CD4-positive, alpha-beta memory T cell (primary cell): ENCODE data around the gene IPO8. TPM values are rescaled to one million over a fixed set of nuclear protein-coding genes. Genes with fewer than 3 reads are reported as not detected.
"Not testable (repeated sequence)": the region's sequence is repeated elsewhere in the genome, so short reads cannot be mapped to it uniquely, and the experiment has no call there.

Source experiments
- CTCF ChIA-PET: fragments of 350-600 bp; sonication (Branson Sonifier 250); formaldehyde crosslinking; loops from one replicate; lab custom pipeline; 2021; ENCODE audit warnings: inconsistent platforms; ENCODE audit not compliant: partially characterized antibody; lab: Charles Lee
- POLR2A ChIA-PET: fragments of 350-600 bp; sonication (Branson Sonifier 250); formaldehyde crosslinking; loops from one replicate; lab custom pipeline; 2021; ENCODE audit not compliant: partially characterized antibody; lab: Charles Lee
- DNase-seq, 5 donors: peaks; one replicate each; pipeline versions ENCODE4 v3.0.0 to v3.0.0-alpha.2; 2020 to 2022; ENCODE audit warnings: mixed read lengths in 1 of 5
- H3K27ac ChIP-seq: one replicate; pipeline ENCODE4 v1.7.0; 2013; ENCODE audit warnings: low read depth, low read length
- H3K27me3 ChIP-seq: 2 replicates; pipeline ENCODE4 v1.7.0; 2013; ENCODE audit warnings: mild to moderate bottlenecking, low read length, moderate library complexity; ENCODE audit not compliant: insufficient read depth
- H3K36me3 ChIP-seq: 2 replicates; pipeline ENCODE4 v1.7.0; 2013; ENCODE audit warnings: mild to moderate bottlenecking, low read length, moderate library complexity; ENCODE audit not compliant: insufficient read depth
- H3K4me1 ChIP-seq: 2 replicates; pipeline ENCODE4 v1.7.0; 2013; ENCODE audit warnings: mild to moderate bottlenecking, low read length, moderate library complexity; ENCODE audit not compliant: insufficient read depth
- H3K4me3 ChIP-seq, 2 donors: one replicate each; pipeline ENCODE4 v1.7.0; 2013; ENCODE audit warnings: low read length in 2 of 2, mild to moderate bottlenecking in 1 of 2
- H3K9me3 ChIP-seq, 2 donors: one replicate each; pipeline ENCODE4 v1.7.0; 2013; ENCODE audit warnings: low read length in 2 of 2, control low read depth in 1 of 2; ENCODE audit not compliant: control insufficient read depth in 1 of 2
- H3K27ac Mint-ChIP-seq, 7 donors: one replicate each; pipeline ENCODE4 v1.8.0; 2020 to 2021; ENCODE audit warnings: mixed read lengths in 7 of 7, mild to moderate bottlenecking in 6 of 7, inconsistent platforms in 3 of 7, moderate library complexity in 3 of 7
- H3K27me3 Mint-ChIP-seq, 2 donors: one replicate each; pipeline ENCODE4 v1.8.0; 2020 to 2021; ENCODE audit warnings: mixed read lengths in 2 of 2
- H3K36me3 Mint-ChIP-seq, 2 donors: one replicate each; pipeline ENCODE4 v1.8.0; 2020 to 2021; ENCODE audit warnings: mixed read lengths in 2 of 2, inconsistent platforms in 1 of 2, mild to moderate bottlenecking in 1 of 2
- H3K4me1 Mint-ChIP-seq, 4 donors: one replicate each; pipeline ENCODE4 v1.8.0; 2020 to 2021; ENCODE audit warnings: mixed read lengths in 4 of 4, mild to moderate bottlenecking in 1 of 4
- H3K4me3 Mint-ChIP-seq, 8 donors: one replicate each; pipeline ENCODE4 v1.8.0; 2020 to 2021; ENCODE audit warnings: mixed read lengths in 8 of 8, mild to moderate bottlenecking in 7 of 8, moderate library complexity in 6 of 8, inconsistent platforms in 3 of 8
- H3K9me3 Mint-ChIP-seq, 8 donors: one replicate each; pipeline ENCODE4 v1.8.0; 2020 to 2021; ENCODE audit warnings: mixed read lengths in 8 of 8, mild to moderate bottlenecking in 5 of 8, inconsistent platforms in 3 of 8, moderate library complexity in 1 of 8
- intact Hi-C: fragments of 100-400 bp; cut with micrococcal nuclease; formaldehyde crosslinking; loops from one replicate; pipeline ENCODE4 v1.15.1; 2023
- polyA plus RNA-seq, 2 donors: library from polyadenylated mRNA; unstranded; fragments of 300-500 nt; fragmentation: Illumina TruSeq; gene quantifications; one replicate each; pipeline ENCODE4 v1.2.3, GENCODE V29; 2021
- total RNA-seq, 2 experiments: library from RNA; stranded (reverse); gene quantifications; one replicate each; pipeline ENCODE4 v1.2.3, GENCODE V29; 2021

IPO8 gene
- total and polyA plus RNA-seq, 4 experiments from 2014 or later = 7.9 to 60.5 (median 32.4) TPM

GRCh38 chr12:30610718-30611117 is 85.0 kb downstream of the IPO8 start:
- Mint-ChIP-seq H3K36me3 (peaks cover 5 to 9% of the 10 kb centered on the region in 2 donors), H3K4me3 (no peak overlapping the region), H3K4me1 (no peaks in the 10 kb centered on the region), H3K27ac (no peak overlapping the region), H3K27me3 (peaks cover 0 to 2% of the 10 kb centered on the region in 2 donors), H3K9me3 (peaks cover 3 to 32% (median 18%) of the 10 kb centered on the region in 8 donors)
- Histone ChIP-seq H3K4me1 (no peaks in the 10 kb centered on the region), H3K9me3 (no peaks in the 10 kb centered on the region), H3K36me3 (no peaks in the 10 kb centered on the region), H3K4me3 (no peak overlapping the region), H3K27ac (no peak overlapping the region), H3K27me3 (no peaks in the 10 kb centered on the region)
- intact Hi-C loops = no loop called here
- POLR2A ChIA-PET = no interaction called here
- no peak for DNase-seq
- CTCF ChIA-PET = no interaction called here

- Mint-ChIP-seq H3K36me3 (peaks cover 9 to 12% of the 10 kb centered on the region in 2 donors), H3K9me3 (peaks cover 3 to 37% (median 23%) of the 10 kb centered on the region in 8 donors)
- H3K4me3 Mint-ChIP-seq, H3K27me3 Mint-ChIP-seq, H3K9me3 ChIP-seq, DNase-seq, intact Hi-C loops, H3K27me3 ChIP-seq, H3K4me1 Mint-ChIP-seq, H3K36me3 ChIP-seq, CTCF ChIA-PET, H3K27ac Mint-ChIP-seq, H3K27ac ChIP-seq, POLR2A ChIA-PET, H3K4me1 ChIP-seq, H3K4me3 ChIP-seq: not testable (repeated sequence)
These were observed 85.8 kb downstream of the IPO8 start for GRCh38 chr12:30609819-30610218.

DNA sequence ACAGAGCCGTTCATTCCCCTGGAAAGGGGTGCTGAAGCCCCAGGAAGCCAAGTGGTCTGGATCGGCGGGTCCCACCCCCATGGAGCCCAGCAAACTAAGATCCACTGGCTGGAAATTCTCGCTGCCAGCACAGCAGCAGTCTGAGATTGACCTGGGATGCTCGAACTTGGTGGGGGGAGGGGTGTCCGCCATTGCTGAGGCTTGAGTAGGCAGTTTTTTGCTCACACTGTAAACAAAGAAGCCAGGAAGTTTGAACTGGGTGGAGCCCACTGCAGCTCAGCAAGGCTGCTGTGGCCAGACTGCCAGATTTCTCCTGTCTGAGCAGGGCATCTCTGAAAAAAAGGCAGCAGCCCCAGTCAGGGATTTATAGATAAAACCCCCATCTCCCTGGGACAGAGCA is 91.4 kb downstream of the IPO8 start:
- H3K27ac ChIP-seq, intact Hi-C loops, H3K4me3 ChIP-seq, H3K36me3 ChIP-seq, H3K4me1 Mint-ChIP-seq, H3K9me3 ChIP-seq, H3K27ac Mint-ChIP-seq, H3K4me3 Mint-ChIP-seq, H3K27me3 ChIP-seq, POLR2A ChIA-PET, H3K4me1 ChIP-seq, CTCF ChIA-PET, H3K27me3 Mint-ChIP-seq, DNase-seq: not testable (repeated sequence)
- Mint-ChIP-seq H3K9me3 (peaks cover 5 to 57% (median 36%) of the 10 kb centered on the region in 8 donors), H3K36me3 (peaks cover 19 to 21% of the 10 kb centered on the region in 2 donors)

- intact Hi-C loops = no loop called here
- Histone ChIP-seq H3K27me3 (no peaks in the 10 kb centered on the region), H3K27ac (no peak overlapping the region), H3K9me3 (no peaks in the 10 kb centered on the region), H3K4me1 (no peaks in the 10 kb centered on the region), H3K36me3 (no peaks in the 10 kb centered on the region), H3K4me3 (no peak overlapping the region)
- CTCF ChIA-PET = no interaction called here
- POLR2A ChIA-PET = no interaction called here
- peaks cover under 1 to 47% (median 29%) of the 10 kb centered on the region in 8 donors for H3K9me3 Mint-ChIP-seq
- DNase-seq = no peak
- no peak overlapping the region for H3K27ac Mint-ChIP-seq
- H3K27me3 Mint-ChIP-seq = peaks cover 1 to 6% of the 10 kb centered on the region in 2 donors
- H3K4me3 Mint-ChIP-seq = no peak overlapping the region
- peaks cover 14 to 21% of the 10 kb centered on the region in 2 donors for H3K36me3 Mint-ChIP-seq
- no peaks in the 10 kb centered on the region for H3K4me1 Mint-ChIP-seq
These were observed 92.5 kb downstream of the IPO8 start for GRCh38 chr12:30603129-30603528.

- Mint-ChIP-seq H3K4me1 (no peaks in the 10 kb centered on the region), H3K27me3 (peaks cover 1 to 6% of the 10 kb centered on the region in 2 donors), H3K27ac (no peak overlapping the region), H3K36me3 (peaks cover 14 to 19% of the 10 kb centered on the region in 2 donors), H3K4me3 (no peak overlapping the region), H3K9me3 (peaks cover 0 to 44% (median 26%) of the 10 kb centered on the region in 8 donors)
- ChIA-PET CTCF (no interaction called here), POLR2A (no interaction called here)
- Histone ChIP-seq H3K4me3 (no peak overlapping the region), H3K27ac (no peak overlapping the region), H3K36me3 (no peaks in the 10 kb centered on the region), H3K9me3 (no peaks in the 10 kb centered on the region), H3K4me1 (no peaks in the 10 kb centered on the region), H3K27me3 (no peaks in the 10 kb centered on the region)
- intact Hi-C loops = no loop called here
- no peak for DNase-seq
These were observed 93.0 kb downstream of the IPO8 start for GRCh38 chr12:30602678-30603077.

DNA sequence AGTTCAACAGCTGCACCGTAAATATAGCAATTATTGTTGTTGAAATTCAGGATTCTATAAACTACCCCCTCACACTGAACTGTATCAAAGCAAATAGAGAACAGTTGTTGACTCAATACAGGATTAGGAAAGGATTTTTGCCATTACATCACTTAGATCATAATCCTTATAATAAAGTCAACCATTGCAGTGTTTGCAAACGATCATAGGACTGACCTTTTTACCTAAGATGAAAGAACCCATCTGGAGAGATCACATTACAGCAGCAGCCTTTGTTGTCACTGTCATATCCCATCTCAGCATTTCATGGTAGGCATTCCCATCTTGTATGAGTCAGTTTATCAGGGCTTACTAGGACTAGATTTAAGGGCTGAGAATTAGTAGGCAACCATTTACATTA is 96.1 kb downstream of the IPO8 start:
- H3K36me3 Mint-ChIP-seq = peaks cover 9 to 12% of the 10 kb centered on the region in 2 donors
- intact Hi-C loops = no loop called here

DNA sequence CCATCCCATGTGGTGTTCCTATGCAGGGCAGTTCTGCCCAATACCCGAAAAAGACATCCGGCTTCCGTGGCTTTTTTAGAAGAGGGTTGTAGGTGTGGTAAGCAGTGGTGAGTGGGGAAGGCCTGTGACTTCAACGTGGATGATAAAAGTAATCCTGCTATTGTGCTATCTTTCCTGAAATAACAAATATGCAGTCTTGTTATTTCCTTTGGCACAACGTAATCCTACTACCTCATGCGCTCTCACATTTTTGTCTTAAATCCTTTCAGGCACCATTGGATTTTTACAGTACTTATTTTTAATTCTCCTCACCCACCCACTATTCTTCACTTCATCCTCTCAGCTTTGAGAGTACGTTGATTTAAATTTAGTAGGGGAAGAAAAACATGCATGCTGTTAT is 96.8 kb downstream of the IPO8 start:
- Histone ChIP-seq H3K27ac (no peak overlapping the region), H3K36me3 (no peaks in the 10 kb centered on the region), H3K9me3 (no peaks in the 10 kb centered on the region), H3K27me3 (no peaks in the 10 kb centered on the region), H3K4me1 (no peaks in the 10 kb centered on the region), H3K4me3 (no peak overlapping the region)
- intact Hi-C loops = no loop called here
- CTCF ChIA-PET = no interaction called here
- Mint-ChIP-seq H3K4me1 (no peaks in the 10 kb centered on the region), H3K9me3 (peaks cover 3 to 25% (median 17%) of the 10 kb centered on the region in 8 donors), H3K36me3 (peaks cover 9 to 12% of the 10 kb centered on the region in 2 donors), H3K27me3 (peaks cover 1 to 4% of the 10 kb centered on the region in 2 donors), H3K27ac (no peak overlapping the region), H3K4me3 (no peak overlapping the region)
- no peak for DNase-seq
- POLR2A ChIA-PET = no interaction called here

More for the DNA sequence above, 96.1 kb downstream of the IPO8 start:
- Mint-ChIP-seq H3K4me1 (no peaks in the 10 kb centered on the region), H3K27me3 (peaks cover 1 to 4% of the 10 kb centered on the region in 2 donors), H3K9me3 (peaks cover 3 to 25% (median 17%) of the 10 kb centered on the region in 8 donors), H3K4me3 (no peak overlapping the region), H3K27ac (no peak overlapping the region)
- Histone ChIP-seq H3K4me3 (no peak overlapping the region), H3K27ac (no peak overlapping the region), H3K4me1 (no peaks in the 10 kb centered on the region), H3K9me3 (no peaks in the 10 kb centered on the region), H3K27me3 (no peaks in the 10 kb centered on the region), H3K36me3 (no peaks in the 10 kb centered on the region)
- ChIA-PET CTCF (no interaction called here), POLR2A (no interaction called here)
- DNase-seq = no peak

GRCh38 chr12:30595742-30596141 is 99.9 kb downstream of the IPO8 start:
- no peak for DNase-seq
- Histone ChIP-seq H3K27me3 (no peaks in the 10 kb centered on the region), H3K27ac (no peak overlapping the region), H3K36me3 (no peaks in the 10 kb centered on the region), H3K4me3 (no peak overlapping the region), H3K4me1 (no peaks in the 10 kb centered on the region), H3K9me3 (no peaks in the 10 kb centered on the region)
- H3K27me3 Mint-ChIP-seq = peaks cover 0 to 3% of the 10 kb centered on the region in 2 donors
- CTCF ChIA-PET = no interaction called here
- no peaks in the 10 kb centered on the region for H3K4me1 Mint-ChIP-seq
- H3K4me3 Mint-ChIP-seq = no peak overlapping the region
- intact Hi-C loops = no loop called here
- H3K27ac Mint-ChIP-seq = no peak overlapping the region
- POLR2A ChIA-PET = no interaction called here
- H3K36me3 Mint-ChIP-seq = peaks cover 0 to 4% of the 10 kb centered on the region in 2 donors
- H3K9me3 Mint-ChIP-seq = peaks cover 0 to 7% (median 1%) of the 10 kb centered on the region in 8 donors
